ENCODE results near the gene BCO2.

DNA sequence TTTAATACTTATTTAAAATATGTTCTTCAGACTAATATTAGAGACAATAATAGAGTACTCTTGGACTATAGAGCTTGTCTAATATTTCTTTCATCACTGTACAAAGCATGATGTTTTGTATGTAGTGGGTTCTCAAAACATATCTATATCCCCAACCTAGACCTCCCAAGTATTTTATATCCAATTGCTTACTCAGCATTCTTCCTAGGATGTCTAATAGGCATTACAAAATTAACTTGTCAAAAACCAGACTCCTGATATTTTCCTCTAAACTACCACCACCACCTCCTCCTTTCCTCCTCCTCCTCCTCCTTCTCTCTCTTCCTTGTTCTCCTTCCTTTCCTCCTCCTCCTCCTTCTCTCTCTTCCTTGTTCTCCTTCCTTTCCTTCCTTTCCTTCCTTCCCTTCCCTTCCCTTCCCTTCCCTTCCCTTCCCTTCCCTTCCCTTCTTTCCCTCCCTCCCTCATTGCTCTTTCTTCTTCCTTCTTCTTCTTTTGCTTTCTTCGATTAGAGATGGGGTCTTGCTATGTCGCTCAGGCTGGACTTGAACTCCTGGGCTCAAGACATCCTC, 21.3 kb downstream of the BCO2 start:
- TF ChIP-seq CTCF (conservative IDR thresholded peaks at IDR 0.05) (no peak), ZFX (IDR thresholded peaks at IDR 0.05) (no peak)

All from C4-2B (cell line).